HG03460 (cell line): Measurements from ENCODE around the gene CDKN2A.

ENCODE experiments used
- ATAC-seq: cut with Tn5 transposase; IDR thresholded peaks from one replicate; pipeline ENCODE4 v1.9.1; 2021; ENCODE audit not compliant: unreplicated experiment

CDKN2A gene

GRCh38 chr9:21945606-21946005 is 48.6 kb downstream of the CDKN2A start:
- ATAC-seq: no peak

DNA sequence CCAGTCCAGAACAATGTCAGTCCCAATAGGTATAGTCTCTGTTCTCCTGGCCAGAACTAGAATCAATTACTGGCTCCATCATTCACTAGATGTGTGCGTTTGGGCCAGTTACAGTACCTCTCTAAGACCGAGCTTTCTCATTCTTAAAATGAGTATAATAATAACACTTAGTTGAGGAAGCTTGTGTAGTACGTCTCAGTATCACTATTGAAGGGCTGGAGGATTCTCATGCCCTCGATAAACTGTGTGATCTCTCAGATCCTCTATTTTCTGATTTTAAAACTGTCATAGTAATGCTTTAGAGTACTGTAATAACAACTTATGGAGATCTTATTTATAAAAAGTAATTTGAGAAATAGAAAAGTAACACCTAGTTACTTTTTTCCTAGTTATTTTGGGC is 50.7 kb downstream of the CDKN2A start:
- ATAC-seq: no peak

DNA sequence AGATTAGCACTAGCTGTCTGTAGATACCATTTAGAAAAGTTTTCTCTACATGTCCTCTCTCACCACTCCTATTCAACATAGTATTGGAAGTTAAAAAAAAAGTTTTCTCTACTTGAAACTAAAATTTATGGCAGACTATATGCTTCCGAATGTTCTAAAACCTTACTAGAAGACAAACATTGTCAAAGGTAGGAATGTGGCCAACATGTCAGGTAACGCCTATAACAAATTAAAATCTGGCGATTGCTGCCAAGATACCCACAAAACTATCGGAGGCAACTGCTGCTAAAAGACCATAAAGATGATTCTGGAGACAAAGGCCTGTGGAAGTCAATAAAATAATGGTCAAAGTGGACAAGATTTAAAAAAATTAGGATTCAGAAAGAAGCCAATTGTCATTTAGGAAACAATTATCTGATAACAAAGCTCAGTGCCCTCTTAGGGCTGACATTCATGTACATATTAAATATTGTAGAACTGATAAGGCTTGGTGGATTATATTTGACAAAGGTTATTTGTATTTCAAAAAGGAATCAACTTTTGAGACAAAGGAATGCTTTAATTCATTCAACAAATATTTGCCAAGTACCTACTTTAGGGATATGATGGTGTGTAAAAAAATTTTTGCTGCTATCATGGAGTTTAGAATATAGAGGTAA is 52.7 kb downstream of the CDKN2A start:
- ATAC-seq: no peak

- ATAC-seq: no peak
Observed at GRCh38 chr9:21936161-21936560, 58.0 kb downstream of the CDKN2A start.

DNA sequence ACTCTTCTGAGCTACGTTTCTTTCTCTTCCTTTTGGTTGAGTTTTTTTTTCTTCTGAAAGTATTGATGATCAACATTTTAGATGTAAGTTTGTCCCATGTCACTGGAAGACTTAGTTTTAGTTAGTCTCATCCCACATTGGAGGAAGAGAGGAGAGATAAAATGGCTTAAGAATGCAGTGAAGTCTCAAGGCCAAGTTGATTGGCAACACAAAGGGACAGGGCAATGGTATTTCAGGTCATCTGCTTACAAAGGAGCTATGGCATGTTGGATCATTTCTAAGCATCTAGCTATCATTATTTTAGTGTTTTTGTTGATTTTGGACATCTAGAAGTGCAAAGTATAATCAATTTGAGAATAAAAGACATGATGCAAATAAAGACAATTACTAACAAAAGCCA is 58.6 kb downstream of the CDKN2A start:
- no peak for ATAC-seq

- no peak for ATAC-seq
Observed at GRCh38 chr9:21933865-21934264, 60.3 kb downstream of the CDKN2A start.

DNA sequence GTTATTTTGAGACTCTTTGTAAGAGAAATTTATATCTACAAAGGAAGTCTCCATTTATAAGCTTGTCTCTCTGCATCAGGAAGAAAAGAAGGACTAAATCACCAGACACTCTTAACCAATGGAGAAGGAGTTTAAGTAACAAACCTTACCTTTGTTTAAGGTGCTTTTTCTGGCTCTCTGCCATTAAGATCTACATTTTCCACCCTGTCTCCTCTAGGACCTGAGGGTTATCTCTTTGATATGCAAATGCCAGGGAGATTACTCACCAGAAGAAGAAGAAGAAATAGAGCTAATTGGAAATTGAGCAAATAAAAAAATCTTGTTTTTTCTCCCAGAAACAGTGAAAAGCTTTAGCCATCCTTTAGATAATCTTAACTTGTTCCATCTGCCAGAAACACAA is 60.9 kb downstream of the CDKN2A start:
- ATAC-seq: no peak

- ATAC-seq: no peak
Observed at GRCh38 chr9:21931428-21931827, 62.8 kb downstream of the CDKN2A start.

GRCh38 chr9:21927752-21928151 is 66.4 kb downstream of the CDKN2A start:
- ATAC-seq: no peak

GRCh38 chr9:21923694-21924093 is 70.5 kb downstream of the CDKN2A start:
- ATAC-seq: no peak

- ATAC-seq: peak; percentile 82
Observed at GRCh38 chr9:21919377-21920362, 74.5 kb downstream of the CDKN2A start.
